A549 (cell line): ENCODE data around the gene GIMAP8.

ENCODE experiments used
- EP300 ChIP-seq, 2 experiments: fragments of >200 bp; sonication (Bioruptor Twin); formaldehyde crosslinking; IDR thresholded peaks; 2 replicates in 1 of 2; 3 replicates in 1 of 2; pipeline ENCODE4 v1.6.1; 2016 to 2017
- ESRRA ChIP-seq: fragments of 150-350 bp; IDR thresholded peaks from 2 replicates; pipeline ENCODE4 v1.6.1; 2014; ENCODE audit warnings: mild to moderate bottlenecking, low read length, borderline replicate concordance
- JUN ChIP-seq, 2 experiments: fragments of >200 bp; sonication (Bioruptor Twin); formaldehyde crosslinking; IDR thresholded peaks; 2 replicates in 1 of 2; 3 replicates in 1 of 2; pipeline ENCODE4 v1.6.1; 2016 to 2017
- MAZ ChIP-seq: fragments of 150-350 bp; IDR thresholded peaks from 2 replicates; pipeline ENCODE4 v1.6.1; 2014; ENCODE audit warnings: antibody characterized with exemption, low read depth, low read length, borderline replicate concordance
- MYC ChIP-seq: IDR thresholded peaks from 2 replicates; pipeline ENCODE4 v1.6.1; 2012; ENCODE audit warnings: mild to moderate bottlenecking, inconsistent platforms, low read length, improper control_type of control experiment, borderline replicate concordance
- PHF8 ChIP-seq: fragments of 200-600 bp; sonication (generic); IDR thresholded peaks from 2 replicates; pipeline ENCODE4 v1.6.1; 2016; ENCODE audit warnings: low read depth, mild to moderate bottlenecking, antibody characterized with exemption, moderate library complexity, borderline replicate concordance
- POLR2A ChIP-seq: IDR thresholded peaks from 2 replicates; pipeline ENCODE4 v1.6.1; 2012; ENCODE audit warnings: mild to moderate bottlenecking, low read length
- TF ChIP-seq, protein P1 (sequence below): fragments of >200 bp; sonication (Bioruptor Twin); formaldehyde crosslinking; IDR thresholded peaks from 3 replicates; pipeline ENCODE4 v1.5.1; 2016
- TF ChIP-seq, protein P2 (sequence below): fragments of 450-650 bp; IDR thresholded peaks from 2 replicates; pipeline ENCODE4 v1.6.1; 2014; ENCODE audit warnings: antibody characterized with exemption
- TF ChIP-seq, protein P3 (sequence below): fragments of >200 bp; sonication (Bioruptor Twin); formaldehyde crosslinking; IDR thresholded peaks from 2 replicates; pipeline ENCODE4 v1.6.1; 2016
- TF ChIP-seq, protein P4 (sequence below): fragments of 200-600 bp; sonication (generic); IDR thresholded peaks from 2 replicates; pipeline ENCODE4 v1.6.1; 2016; ENCODE audit warnings: antibody characterized with exemption, mild to moderate bottlenecking, moderate library complexity

DNA sequence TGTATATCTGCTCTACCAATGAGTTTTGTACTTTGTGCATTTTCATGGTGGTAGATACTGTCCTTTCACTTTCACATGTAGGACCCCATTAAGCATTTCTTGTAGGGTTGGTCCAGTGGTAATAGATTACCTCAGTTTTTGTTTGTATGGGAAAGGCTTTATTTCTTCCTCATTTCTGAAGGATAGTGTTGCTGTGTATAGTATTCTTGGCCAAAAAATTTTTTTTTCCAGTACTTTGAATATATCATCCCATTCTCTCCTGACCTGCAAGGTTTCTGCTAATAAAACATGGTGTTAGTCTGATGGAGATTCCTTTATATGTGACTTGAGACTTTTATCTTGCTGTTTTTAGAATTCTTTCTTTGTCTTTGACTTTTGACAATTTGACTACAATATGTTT is 12.0 kb downstream of the GIMAP8 start:
- TF ChIP-seq, protein P1, sequence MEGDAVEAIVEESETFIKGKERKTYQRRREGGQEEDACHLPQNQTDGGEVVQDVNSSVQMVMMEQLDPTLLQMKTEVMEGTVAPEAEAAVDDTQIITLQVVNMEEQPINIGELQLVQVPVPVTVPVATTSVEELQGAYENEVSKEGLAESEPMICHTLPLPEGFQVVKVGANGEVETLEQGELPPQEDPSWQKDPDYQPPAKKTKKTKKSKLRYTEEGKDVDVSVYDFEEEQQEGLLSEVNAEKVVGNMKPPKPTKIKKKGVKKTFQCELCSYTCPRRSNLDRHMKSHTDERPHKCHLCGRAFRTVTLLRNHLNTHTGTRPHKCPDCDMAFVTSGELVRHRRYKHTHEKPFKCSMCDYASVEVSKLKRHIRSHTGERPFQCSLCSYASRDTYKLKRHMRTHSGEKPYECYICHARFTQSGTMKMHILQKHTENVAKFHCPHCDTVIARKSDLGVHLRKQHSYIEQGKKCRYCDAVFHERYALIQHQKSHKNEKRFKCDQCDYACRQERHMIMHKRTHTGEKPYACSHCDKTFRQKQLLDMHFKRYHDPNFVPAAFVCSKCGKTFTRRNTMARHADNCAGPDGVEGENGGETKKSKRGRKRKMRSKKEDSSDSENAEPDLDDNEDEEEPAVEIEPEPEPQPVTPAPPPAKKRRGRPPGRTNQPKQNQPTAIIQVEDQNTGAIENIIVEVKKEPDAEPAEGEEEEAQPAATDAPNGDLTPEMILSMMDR = no peak
- TF ChIP-seq PHF8 (no peak), ESRRA (no peak), EP300 (IDR thresholded peaks at IDR 0.05) (no peak), MAZ (no peak), JUN (IDR thresholded peaks at IDR 0.05) (no peak), POLR2A (no peak), MYC (no peak)
- TF ChIP-seq, protein P2, sequence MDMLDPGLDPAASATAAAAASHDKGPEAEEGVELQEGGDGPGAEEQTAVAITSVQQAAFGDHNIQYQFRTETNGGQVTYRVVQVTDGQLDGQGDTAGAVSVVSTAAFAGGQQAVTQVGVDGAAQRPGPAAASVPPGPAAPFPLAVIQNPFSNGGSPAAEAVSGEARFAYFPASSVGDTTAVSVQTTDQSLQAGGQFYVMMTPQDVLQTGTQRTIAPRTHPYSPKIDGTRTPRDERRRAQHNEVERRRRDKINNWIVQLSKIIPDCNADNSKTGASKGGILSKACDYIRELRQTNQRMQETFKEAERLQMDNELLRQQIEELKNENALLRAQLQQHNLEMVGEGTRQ = no peak
- TF ChIP-seq, protein P3, sequence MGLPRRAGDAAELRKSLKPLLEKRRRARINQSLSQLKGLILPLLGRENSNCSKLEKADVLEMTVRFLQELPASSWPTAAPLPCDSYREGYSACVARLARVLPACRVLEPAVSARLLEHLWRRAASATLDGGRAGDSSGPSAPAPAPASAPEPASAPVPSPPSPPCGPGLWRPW = no peak
- TF ChIP-seq, protein P4, sequence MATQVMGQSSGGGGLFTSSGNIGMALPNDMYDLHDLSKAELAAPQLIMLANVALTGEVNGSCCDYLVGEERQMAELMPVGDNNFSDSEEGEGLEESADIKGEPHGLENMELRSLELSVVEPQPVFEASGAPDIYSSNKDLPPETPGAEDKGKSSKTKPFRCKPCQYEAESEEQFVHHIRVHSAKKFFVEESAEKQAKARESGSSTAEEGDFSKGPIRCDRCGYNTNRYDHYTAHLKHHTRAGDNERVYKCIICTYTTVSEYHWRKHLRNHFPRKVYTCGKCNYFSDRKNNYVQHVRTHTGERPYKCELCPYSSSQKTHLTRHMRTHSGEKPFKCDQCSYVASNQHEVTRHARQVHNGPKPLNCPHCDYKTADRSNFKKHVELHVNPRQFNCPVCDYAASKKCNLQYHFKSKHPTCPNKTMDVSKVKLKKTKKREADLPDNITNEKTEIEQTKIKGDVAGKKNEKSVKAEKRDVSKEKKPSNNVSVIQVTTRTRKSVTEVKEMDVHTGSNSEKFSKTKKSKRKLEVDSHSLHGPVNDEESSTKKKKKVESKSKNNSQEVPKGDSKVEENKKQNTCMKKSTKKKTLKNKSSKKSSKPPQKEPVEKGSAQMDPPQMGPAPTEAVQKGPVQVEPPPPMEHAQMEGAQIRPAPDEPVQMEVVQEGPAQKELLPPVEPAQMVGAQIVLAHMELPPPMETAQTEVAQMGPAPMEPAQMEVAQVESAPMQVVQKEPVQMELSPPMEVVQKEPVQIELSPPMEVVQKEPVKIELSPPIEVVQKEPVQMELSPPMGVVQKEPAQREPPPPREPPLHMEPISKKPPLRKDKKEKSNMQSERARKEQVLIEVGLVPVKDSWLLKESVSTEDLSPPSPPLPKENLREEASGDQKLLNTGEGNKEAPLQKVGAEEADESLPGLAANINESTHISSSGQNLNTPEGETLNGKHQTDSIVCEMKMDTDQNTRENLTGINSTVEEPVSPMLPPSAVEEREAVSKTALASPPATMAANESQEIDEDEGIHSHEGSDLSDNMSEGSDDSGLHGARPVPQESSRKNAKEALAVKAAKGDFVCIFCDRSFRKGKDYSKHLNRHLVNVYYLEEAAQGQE = no peak
